Measurements from ENCODE around the gene ZBTB21.

ZBTB21 gene

DNA sequence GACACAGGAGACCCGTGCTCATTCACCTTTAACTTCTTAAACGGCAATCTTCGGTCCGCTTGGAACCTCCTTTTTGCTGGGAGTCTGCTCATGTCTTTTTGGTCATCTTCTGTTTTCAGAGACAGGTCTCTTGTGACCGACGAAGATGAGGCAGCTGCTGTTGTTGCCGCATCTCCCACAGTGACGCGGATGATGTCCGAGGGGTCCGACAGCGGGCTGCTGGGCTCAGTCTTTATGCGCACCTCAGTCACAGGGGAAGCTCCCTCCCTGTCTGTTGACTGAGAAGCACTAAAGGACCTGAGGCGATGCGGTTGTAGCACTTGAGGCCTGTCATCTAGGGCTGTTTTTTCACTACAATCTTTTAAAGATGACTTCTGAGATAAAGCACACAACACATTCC, 17.6 kb downstream of the ZBTB21 start:
- no peak for DNase-seq (ENCODE audit: low read depth in 3 of 3)

DNA sequence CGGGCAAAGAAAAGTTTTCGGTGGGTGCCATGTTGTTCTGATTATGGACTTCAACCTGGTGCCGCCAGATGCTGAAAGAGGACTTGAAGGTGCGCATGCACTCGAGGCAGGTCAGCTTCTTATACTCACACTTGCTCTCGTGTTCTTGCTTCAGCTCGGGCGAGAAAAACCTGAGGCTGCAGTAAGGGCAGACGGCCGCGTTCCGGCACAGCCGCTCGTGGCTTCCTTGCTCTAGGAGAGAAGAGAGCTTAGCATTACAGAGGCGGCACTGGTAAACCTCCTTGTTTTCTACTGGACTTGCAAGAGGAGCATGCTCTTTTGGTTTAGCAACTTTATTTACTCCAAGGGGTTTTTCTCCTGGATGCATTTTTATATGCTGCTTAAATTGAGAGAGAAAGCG, 18.5 kb downstream of the ZBTB21 start:
- no peak for DNase-seq (ENCODE audit: low read depth in 3 of 3)

DNA sequence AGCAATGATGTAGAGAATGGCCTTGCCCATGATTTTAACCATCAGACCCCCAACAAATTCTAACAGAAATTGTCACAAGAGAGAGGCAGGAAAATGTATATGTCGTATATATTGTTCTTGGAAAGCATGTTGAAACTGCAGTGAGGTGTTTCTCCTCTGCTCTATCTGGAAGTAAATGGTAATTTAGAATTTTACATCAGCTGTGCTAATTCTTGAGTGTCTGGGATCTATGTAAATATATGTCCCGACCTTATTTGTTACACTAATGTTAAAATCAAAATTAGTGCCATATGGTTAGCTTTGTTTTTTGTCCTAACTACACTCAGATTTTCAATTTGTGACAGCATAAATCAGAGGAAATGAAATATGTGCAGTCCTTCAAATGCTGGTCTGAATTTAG, 20.5 kb downstream of the ZBTB21 start:
- DNase-seq (ENCODE audit: low read depth in 3 of 3), result no peak

DNA sequence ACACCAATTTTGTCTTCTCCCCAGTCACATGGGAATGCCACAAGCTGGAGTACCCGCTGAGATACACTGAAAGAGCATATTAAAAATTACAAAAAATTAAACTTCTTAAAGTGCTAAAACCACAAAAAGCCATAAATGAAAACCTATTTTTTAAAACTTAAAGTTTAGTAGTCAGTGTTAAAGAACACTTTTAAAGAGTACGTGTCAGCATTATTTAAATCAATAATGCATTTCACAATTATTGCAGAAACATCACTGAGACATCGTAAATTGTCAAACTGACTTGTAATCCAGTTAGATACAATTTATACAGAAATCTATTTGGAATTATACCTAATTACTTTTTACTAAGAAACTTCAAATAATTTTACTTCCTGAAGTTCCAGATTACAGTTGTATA, 22.9 kb downstream of the ZBTB21 start:
- DNase-seq (ENCODE audit: low read depth in 3 of 3), result no peak

DNA sequence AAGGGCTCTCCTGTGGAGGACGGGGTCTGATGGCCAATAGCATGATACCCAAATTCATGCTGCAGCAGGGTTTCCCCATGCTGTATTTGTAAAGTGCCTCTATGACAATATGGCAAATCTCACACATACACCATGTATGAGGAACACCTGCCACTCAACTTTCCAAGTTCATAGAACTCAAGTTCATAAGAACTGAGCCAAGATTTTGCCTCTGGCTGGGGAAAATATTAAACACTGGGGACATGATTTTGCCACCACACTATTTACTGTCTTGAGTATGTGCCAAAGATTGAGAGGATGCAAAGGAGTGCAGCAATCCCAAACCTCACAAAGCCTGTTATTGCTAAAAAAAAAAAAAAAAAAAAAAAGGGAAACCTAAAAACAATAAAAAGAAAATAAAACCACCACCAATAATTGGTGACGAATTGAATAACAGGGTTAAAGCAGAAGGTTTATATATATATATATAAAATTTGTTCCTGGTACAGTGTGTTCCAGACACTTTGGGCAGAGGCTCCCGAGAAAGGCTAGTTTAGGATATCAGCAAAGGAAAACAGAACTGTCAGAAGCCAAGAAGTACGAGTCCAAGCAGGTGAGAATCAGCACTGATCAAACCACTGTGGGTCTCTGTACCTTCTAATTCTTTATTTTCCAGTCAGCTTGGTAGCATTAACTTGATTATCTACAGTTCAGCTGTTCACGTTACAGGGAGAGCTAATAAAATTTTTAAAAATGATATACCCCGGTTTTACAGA, 24.3 kb downstream of the ZBTB21 start:
- no peak for DNase-seq (ENCODE audit: low read depth in 3 of 3)

DNA sequence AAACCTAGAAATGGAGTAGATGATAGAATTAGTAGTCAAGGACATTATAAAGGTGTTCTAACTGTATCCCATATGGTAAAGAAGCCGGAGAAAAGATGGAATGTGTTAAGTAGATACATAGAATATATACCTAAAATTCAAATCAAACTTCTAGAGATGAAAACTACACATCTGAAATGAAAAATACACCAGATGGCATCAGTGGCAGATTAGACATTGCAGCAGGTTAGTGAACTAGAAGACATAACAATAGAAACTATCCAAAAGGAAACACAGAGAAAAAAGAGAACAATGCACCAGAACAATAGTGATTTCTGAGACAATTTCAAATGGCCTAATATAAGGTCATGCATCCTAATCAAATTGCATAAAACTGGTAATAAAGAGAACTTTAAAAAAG, 26.9 kb downstream of the ZBTB21 start:
- DNase-seq (ENCODE audit: low read depth in 3 of 3), result no peak

DNA sequence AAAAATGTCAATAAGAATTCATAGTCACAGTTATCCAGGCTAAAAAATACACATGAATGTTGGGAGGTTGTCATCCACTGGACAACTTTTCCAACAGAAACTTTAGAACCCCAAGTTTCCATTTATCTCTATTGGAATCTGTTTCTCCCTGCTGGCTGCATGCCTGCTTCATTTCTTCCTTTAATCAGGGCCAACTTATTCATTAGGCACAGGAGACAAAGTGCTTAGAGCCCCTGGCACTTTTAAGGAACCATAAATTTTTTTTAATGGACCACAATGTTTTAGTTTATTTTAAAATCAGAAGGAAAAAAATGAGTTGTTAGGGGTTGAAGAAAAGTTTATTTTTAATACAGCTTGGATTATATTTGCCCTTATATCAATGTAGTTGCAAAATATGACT, 29.6 kb downstream of the ZBTB21 start:
- no peak for DNase-seq (ENCODE audit: low read depth in 3 of 3)

DNA sequence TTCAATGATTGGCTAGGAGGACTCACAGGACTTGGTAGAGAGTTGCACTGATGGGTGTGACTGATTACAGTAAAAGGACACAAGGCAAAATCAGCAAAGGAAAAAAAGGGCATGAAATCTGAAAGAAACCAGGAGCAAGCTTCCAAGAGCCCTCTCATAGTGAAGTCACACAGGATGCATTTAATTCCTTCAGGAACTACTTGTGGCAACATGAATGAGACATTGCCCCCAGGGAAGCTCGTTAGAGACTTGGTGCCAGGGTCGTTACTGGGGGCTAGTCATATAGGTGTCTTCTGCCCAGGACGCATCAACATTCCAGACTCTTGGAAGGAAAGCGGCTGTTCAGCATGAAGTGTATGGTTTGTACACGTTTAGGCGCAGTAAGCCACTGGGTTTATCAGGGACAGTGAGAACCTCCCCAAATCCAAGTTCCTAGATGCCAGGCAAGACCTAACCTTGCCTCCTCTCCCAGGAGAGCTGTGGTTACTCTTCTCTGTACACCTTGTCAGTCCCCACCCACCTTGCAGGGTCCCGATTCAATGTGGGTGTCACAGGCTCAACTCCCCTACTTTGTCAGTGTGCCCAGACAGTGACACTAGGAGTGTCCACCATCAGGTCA, 30.3 kb downstream of the ZBTB21 start:
- DNase-seq (ENCODE audit: low read depth in 3 of 3), result no peak

DNA sequence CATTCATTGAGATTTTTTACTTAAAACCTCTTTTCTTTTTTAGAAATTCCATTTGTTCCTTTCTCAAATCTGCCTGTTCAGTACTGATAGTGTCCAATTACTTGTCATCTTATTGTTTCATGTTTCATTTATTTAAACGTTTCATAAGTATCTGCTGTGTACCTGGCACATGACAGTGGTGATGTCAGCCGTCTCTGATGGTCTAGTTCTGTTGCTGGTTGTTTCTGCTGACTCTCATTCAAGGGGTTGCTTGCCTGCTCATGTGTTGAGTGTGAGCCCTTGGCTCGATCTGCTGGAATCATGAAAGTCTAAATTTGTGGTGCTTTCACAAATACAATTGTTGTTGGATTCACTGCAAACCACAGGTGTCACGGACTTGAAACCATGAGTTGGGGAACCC, 30.8 kb downstream of the ZBTB21 start:
- DNase-seq (ENCODE audit: low read depth in 3 of 3), result no peak

DNA sequence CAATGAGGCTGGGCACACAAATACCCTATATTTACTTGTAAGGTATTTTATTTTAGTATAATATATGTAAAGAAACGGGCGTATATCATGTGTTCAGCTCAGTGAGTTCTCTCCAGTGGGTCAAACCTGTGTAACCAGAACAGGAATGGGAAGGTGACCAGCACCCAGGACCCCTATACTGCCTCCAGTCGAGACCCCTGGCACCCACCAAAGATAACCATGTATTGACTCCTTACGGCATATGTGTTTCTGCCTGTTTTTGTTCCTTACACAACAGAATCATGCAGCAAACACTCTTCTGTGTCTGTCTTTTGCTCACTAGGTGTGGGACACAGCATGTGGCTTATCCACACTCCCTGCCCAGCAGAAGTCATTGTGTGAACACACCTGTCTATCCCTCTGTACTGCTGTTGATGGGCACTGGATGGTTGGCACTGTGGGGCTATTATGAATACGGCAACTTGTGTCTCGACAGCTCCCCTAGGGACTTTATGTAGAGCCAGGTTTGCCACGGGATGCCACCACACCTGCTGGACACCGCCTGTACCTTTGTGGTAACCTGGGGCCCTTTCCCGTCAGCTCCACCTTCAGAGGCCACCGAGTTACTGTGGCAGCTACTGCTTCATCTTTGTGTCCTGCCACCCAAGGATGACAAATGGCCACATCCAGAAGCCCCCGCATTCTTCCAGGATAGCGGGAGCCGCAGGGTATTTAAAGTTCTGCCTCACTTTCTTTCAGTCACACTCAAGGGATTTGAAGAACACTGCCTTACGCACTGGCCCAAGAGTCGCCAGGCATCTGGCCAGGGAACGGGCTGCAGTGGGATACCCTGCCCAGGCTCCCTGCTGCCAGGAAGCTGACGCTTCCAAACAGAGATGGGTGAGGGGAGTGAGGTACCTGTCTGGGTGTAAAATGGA, 32.9 kb downstream of the ZBTB21 start:
- no peak for DNase-seq (ENCODE audit: low read depth in 3 of 3)

DNA sequence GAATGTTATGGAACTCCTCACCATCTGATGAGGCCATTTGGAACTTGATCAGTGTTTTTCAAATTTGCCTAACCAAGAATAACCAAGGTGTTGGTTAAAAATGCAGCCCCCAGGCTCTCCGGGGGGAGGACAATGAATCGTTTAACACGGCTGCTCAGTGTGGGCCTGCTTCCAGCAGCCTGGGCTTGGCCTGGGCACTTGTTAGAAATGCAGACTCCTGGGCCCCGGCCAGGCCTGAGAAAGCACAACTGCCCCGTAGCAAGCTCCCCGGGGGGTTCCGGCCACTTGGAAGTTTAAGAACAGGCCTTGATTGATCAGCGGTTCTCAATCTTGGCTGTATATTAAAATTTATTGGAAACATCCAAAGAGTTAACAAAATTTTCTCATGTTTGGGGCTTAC, 33.5 kb downstream of the ZBTB21 start:
- DNase-seq (ENCODE audit: low read depth in 3 of 3), result no peak

DNA sequence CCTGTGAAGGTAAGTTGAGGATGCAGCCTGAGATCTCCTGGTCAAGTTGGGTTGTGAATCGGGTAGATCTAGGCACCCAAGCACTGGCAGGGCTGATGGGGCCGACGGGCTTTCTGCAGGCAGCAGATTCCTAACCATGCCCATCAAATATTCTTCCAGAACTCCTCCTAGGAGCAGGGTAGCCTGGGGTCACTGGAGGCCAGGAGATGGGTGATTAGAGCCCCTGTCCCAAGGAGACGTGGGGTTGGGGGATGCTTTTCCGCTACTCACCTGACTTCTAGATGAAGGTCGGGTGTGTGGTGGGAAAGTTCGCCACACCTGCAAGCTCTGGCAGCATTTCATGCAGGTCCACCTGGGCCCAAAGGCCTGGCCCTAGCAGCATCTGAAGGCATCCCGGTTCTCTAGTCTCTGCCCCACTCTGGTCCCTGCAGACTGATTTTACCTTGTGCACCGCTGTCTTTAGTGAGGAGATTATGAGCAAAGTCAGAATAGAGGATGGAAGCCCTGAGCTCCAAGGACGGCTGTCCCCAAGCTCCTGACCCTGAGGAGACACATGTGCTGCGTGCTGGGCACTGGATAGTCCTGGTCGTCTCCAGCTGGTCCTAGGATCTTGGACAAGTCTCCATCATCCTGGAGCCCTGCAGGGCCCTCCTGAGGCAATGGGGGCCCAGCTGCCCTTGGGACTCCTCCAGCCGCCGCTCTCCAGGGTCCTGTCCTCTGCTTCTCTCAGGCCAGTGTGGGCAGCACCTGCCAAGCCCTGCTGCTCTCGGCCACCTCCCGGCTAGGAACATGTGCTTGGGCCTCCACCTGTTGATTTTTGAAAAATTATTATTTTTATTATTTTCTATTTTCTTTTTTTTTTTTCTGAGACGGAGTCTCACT, 34.5 kb downstream of the ZBTB21 start:
- no peak for DNase-seq (ENCODE audit: low read depth in 3 of 3)

DNA sequence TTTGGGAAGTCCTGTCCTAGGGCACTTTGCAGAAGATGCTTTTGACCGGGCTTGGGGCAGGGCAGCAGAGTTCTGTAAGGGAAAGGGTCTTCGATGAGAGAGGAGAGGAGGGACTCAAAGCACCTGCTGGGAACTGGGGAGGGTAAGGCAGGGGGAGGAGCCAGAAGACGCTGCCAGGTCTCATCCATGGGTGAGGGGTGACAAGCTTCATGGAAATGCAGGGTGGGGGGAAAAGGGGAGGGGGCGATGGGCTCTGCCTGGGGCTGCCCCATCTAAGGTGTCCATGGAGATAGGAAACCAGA, 35.5 kb downstream of the ZBTB21 start:
- no peak for DNase-seq (ENCODE audit: low read depth in 3 of 3)

DNA sequence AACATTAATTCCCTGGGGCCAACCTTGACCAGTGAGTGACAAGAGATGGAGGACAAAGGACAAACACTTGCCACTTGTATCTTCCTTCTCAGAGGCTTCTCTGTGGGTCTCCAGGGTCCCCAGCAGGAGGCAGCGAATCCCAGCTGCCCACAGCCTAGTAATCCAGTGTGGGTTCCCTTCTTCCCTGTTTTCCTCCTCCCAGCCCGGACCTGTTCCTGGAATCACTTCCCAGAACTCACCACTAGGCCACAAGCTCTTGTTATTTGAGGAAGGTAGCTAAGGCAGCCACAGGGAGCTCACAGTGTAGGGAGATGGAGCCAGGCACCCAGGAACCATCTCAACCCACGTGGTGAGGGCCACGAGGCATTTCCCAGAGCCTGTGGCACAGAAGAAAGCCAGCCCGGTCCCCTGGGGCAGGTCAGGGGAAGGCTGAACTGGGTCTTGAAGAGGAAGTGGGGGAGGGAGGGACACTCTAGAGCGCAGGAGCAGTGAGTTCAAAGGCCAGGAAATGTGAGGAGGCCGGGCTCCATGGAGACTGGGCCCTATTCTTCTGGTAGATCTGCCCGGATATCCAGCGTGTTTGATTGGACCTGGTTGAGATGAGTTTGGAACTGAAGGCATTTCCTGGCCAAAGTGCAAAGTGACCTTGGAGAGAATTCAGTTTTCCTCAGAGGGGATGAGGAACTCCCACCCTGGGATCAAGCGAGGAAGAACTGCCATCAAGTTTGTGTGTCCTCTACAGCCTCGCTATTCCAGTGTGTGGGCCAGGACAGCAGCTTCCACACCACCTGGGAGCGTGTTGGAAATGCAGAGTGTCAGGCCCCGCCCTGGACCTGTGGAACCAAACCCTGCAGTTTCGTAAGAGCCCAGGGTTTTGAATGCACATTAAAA, 36.1 kb downstream of the ZBTB21 start:
- DNase-seq (ENCODE audit: low read depth in 3 of 3), result no peak

DNA sequence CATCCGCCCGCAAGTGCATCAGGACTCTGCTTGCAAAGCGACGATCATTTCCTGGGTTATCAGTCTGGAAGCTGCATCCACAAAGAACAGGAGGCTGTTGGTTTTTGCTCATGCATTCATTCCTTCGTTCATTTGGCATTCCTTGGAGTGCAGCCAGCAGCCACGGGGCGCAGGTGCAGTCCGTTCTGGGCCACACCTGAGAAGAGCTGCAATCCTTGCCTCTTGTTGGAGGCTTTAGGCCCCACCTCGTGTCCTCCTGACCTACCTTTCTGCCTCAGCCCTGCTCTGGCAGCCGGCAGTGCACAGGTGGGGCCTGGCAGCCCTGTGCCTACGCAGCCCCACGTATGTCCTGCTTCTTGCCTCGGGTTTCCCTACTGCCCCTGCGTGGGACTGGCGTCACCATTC, 36.7 kb downstream of the ZBTB21 start:
- no peak for DNase-seq (ENCODE audit: low read depth in 3 of 3)

DNA sequence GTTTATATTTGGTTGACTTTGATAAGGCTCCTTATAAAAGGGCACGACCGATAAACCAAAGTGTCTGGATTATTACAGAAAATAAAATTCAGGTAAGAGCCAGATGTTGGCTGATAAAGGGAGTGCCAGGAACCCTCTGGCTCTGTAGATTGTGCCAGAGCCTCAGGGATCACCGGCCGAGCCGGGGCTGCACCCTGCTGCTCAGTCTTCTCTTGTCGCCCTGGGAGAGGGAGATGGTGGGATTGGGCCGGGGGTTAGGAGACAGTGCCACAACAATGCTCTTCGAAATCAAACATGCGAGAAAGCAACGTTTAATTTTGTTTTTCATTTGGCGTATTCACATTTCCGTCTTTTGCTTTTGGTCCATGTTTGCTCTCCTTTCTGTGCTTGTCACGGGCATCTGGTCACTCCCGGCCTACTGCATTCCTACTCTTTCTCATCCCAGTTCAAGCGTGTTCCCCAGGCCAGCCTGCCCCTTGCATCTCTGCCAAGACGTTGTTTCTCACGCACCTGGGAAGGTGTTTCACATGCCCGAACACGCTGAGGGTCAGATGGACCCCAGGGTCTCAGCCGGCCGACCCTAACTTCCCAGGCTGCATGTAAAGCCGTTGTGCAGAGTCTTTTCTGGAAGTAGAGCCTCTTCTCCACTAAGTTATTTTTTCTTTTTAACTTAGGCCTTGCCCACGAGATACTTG, 37.5 kb downstream of the ZBTB21 start:
- no peak for DNase-seq (ENCODE audit: low read depth in 3 of 3)

DNA sequence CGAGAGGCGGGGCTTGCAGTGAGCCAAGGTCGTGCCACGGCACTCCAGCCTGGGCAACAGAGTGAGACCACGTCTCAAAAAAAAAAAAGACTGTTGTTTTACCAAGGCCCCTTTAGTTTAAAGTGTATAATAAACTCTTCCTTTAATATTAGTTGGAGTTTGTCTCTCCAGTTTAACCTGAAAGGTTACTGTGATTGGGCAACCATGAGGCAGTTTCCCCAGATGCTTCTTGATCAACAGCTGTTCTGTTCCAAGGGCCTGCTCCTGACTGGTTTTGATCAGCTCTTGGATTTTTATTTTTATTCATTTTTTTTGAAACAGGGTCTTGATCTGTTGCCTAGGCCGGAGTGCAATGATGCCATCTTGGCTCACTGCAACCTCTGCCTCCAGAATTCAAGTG, 38.3 kb downstream of the ZBTB21 start:
- DNase-seq (ENCODE audit: low read depth in 3 of 3), result no peak

DNA sequence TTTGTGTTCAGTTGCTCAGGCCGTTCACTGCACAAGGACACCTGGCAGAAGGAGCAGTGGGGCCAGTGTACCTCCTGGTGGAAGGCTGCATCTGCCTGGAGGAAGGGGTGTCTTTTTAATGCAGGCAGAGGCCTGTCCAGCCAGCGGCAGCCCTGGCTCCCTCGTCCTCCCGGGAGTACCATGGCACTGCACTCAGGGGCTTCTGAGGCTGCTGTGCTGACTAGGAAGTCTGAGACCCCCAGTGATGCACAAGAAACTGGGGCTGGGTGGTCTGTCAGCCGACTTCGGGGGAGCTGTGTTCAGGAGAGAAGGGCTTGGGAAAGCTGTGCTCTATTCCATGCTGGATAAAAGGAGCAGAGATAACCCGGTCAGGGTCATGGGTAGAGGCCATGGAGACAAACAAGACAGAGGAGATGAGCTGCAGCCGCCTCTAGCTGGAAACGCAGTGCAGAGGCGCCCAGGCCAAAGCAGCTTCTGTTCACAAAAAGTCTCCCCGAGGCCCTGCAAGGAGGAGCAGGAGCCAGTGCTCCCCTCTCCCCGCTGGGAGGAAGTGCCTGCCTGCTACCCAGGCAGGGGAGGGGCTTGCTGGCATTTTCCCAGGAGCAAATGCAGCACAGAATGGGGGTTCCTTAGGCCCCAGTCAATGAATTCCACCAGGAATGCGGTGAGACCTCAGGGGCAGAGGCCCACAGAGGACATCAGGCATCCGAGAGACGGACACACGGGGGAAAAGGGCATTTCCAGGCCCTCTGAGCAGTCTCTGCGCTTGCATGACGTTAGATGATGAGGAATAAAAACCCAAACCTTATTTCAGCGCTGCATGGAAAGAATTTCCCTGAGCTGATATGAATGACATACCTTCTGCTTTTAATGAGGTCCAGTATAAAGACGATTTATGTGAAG, 39.2 kb downstream of the ZBTB21 start:
- DNase-seq (ENCODE audit: low read depth in 3 of 3), result no peak

DNA sequence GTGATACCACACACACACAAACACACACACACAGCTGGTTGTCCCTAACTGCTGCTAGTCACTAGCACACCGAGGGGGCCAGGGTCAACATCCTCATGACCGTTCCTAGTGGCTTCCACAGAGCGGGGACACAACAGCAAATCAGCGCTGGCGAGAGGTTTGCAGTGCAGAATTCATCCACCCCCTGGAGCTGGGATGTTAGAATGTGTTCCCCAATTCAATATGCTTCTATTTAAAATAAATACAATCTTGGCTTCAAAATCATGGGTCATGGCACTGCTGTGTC, 40.1 kb downstream of the ZBTB21 start:
- DNase-seq (ENCODE audit: low read depth in 3 of 3), result no peak

DNA sequence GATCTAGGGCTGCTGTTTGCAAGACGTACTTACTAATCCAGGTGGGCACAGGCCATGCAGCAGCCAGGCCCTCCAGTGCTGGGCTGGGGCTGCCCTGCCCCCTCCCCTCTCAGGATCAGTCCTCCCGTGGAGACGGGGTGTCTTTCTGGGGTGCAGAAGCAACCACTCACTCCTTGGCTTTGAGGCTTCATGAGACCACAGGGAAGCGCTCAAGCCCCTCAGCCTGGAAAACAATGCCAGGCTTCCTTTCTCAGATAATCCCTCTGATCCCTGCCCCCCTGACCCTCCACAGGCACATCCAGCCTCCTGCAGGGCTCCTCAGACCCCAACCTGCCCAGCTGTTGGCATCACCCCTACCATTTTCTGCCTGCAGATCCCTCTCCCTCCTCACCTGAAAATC, 42.5 kb downstream of the ZBTB21 start:
- DNase-seq (ENCODE audit: low read depth in 3 of 3), result no peak

Data from stimulated activated CD4-positive, alpha-beta T cell treated with anti-CD3 and anti-CD28 coated beads, TNF-alpha, amount 100 ng/mL, for 4 hours (primary cell).